ENCODE results near the gene RAB6C.
"Not testable (repeated sequence)": the region's sequence is repeated elsewhere in the genome, so short reads cannot be mapped to it uniquely, and the experiment has no call there.

- TF ChIP-seq CTCF (IDR thresholded peaks at IDR 0.05); ZFX (IDR thresholded peaks at IDR 0.05; ENCODE audit: borderline replicate concordance): not testable (repeated sequence)
These were observed 19.3 kb downstream of the RAB6C start for GRCh38 chr2:129998771-129999170.
